ENCODE data around the gene ZNF827.

GRCh38 chr4:145957302-145957701, 18.7 kb upstream of the ZNF827 start:
- TF ChIP-seq EZH2 (IDR thresholded peaks at IDR 0.05; ENCODE audit: low read depth, low read length, severe bottlenecking) (no peak), POLR2AphosphoS5 (IDR thresholded peaks at IDR 0.05; ENCODE audit: low read depth, low read length) (no peak), CTCF (IDR thresholded peaks at IDR 0.05; ENCODE audit: control extremely low read depth in 1 of 3, insufficient read depth in 1 of 3, low read depth in 1 of 3, low read length in 3 of 3) (no peak), RFX5 (IDR thresholded peaks at IDR 0.05; ENCODE audit: borderline replicate concordance, low read depth, low read length) (no peak), ATF2 (IDR thresholded peaks at IDR 0.05; ENCODE audit: low read length) (no peak), MAX (IDR thresholded peaks at IDR 0.05) (no peak), EGR1 (IDR thresholded peaks at IDR 0.05; ENCODE audit: borderline replicate concordance, low read depth, low read length) (no peak), JUN (IDR thresholded peaks at IDR 0.05; ENCODE audit: low read depth, low read length) (no peak), POLR2A (IDR thresholded peaks at IDR 0.05; ENCODE audit: control extremely low read depth in 1 of 2, low read depth in 2 of 2, low read length in 2 of 2) (no peak), SRF (IDR thresholded peaks at IDR 0.05; ENCODE audit: low read depth, low read length) (no peak), RNF2 (IDR thresholded peaks at IDR 0.05; ENCODE audit: borderline replicate concordance, low read depth, low read length, missing control alignments, poor library complexity, severe bottlenecking) (no peak), EP300 (IDR thresholded peaks at IDR 0.05; ENCODE audit: borderline replicate concordance in 1 of 2, low read depth in 2 of 2, low read length in 2 of 2) (no peak), CREB1 (IDR thresholded peaks at IDR 0.05) (no peak), JUND (IDR thresholded peaks at IDR 0.05; ENCODE audit: low read length) (no peak)

All from H1 (cell line).